BLaER1 (cell line): ENCODE results near the gene PLEKHJ1.

Experiments used
- H3K27ac ChIP-seq: shearing (Covaris generic); formaldehyde crosslinking; 2 replicates; pipeline ENCODE4 v1.8.1; 2022
- H3K27me3 ChIP-seq: shearing (Covaris generic); formaldehyde crosslinking; 2 replicates; pipeline ENCODE4 v1.8.1; 2022
- H3K36me3 ChIP-seq: shearing (Covaris generic); formaldehyde crosslinking; 2 replicates; pipeline ENCODE4 v1.8.1; 2022
- H3K4me1 ChIP-seq: shearing (Covaris generic); formaldehyde crosslinking; 2 replicates; pipeline ENCODE4 v1.8.1; 2022
- H3K4me2 ChIP-seq: shearing (Covaris generic); formaldehyde crosslinking; 2 replicates; pipeline ENCODE4 v1.8.1; 2022
- H3K4me3 ChIP-seq: shearing (Covaris generic); formaldehyde crosslinking; 2 replicates; pipeline ENCODE4 v1.8.1; 2022
- H3K9ac ChIP-seq: shearing (Covaris generic); formaldehyde crosslinking; 2 replicates; pipeline ENCODE4 v1.8.1; 2022
- H3K9me3 ChIP-seq: shearing (Covaris generic); formaldehyde crosslinking; 2 replicates; pipeline ENCODE4 v1.8.1; 2022
- H4K20me1 ChIP-seq: shearing (Covaris generic); formaldehyde crosslinking; 2 replicates; pipeline ENCODE4 v1.8.1; 2022
- Cebpa-rat ChIP-seq: shearing (Covaris generic); IDR thresholded peaks from 2 replicates; pipeline ENCODE4 v1.8.1; 2022

The PLEKHJ1 gene

DNA sequence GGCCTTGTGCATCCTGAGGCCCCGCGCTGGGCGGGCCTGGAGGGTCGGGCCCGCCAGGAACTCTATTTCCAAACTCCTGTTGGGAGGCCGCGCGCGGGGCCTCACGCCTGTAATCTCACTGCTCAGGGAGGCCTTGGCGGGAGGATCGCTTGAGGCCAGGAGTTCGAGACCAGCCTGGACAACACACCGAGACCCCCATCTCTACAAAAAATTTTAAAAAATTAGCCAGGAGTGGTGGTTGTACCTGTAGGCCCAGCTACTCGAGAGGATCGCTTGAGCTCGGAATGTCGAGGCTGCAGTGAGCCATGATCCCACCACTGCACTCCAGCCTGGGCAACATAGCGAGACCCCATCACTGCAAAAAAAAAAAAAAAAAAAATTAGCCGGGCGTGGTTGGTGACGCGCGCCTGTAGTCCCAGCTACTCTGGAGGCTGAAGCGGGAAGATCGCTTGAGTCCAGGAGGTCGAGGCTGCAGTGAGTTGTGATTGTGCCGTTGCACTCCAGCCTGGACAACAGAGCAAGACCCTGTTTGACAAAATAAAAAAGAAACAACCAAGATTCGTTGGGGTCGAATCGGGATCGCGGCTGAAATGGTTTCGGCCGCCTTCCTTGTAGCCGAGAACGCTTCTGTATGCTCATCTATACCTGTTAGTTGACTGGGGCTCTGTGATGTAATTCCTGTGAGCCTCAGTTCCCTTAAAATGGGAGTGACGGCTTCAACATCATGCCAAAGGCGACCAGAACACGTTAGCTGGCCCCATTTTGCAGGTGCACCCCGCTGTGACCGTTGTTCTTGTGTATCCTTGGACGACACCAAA lies 1.1 kb upstream of the PLEKHJ1 start:
- Histone ChIP-seq H3K9ac (peak overlapping the region; percentile 98), H3K4me1 (peaks cover 80% of the 10 kb centered on the region), H3K4me2 (peak overlapping the region; percentile 98), H3K36me3 (peaks cover 43% of the 10 kb centered on the region), H3K4me3 (peak overlapping the region; percentile 97), H3K27ac (peak overlapping the region; percentile 99), H4K20me1 (peaks cover 89% of the 10 kb centered on the region), H3K27me3 (no peaks in the 10 kb centered on the region), H3K9me3 (no peaks in the 10 kb centered on the region)
- TF ChIP-seq Cebpa-rat = no peak

DNA sequence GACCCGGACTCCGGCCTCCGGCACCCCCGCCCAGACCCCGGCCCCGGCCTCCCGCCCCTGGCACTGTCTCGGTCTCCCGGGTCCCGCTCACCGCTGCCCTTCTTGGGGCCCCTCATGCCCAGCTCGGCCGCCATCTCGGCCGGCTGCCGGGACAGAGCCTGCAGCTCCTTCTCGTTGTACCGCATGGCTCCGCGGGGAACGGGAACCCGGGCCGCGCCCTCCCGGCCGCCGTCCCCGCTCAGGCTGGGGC lies 140 bp downstream of the PLEKHJ1 start:
- no peak for TF ChIP-seq Cebpa-rat
- H3K27ac ChIP-seq = peak overlapping the region; percentile 99
- peaks cover 89% of the 10 kb centered on the region for H4K20me1 ChIP-seq

DNA sequence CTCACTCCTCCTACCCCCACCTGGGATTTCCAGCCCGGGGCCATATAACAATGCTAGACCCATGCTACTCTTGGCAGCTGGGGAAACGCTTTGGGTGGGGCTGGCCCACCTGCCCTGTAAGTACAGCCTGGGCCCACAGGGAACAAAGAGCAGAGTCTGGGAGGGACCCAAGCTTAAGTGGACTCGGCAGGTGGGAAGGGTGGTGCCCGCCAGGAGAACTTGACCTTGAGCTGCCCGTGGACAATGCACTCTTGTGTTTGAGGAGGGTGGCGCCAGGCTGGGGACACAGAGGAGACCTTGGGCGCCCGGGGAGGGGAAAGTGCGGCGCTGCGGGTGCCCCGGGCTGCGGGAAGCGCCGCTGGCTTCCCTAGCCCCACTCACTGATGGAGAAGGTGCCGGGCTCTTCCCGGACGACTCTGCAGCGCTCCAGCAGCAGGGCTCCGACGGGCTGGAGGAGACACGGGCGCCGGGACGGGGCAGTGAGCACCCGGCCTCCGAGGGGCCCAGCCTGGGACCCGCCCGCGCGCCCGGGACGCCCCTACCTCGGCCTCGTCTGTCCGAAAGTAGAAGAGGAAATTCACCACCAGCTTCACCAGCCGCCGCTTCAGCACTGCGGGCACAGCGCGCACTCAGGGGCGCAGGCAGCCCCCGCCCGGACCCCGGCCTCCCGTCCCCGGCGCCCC lies 607 bp downstream of the PLEKHJ1 start:
- H3K9ac ChIP-seq = peak overlapping the region; percentile 98
- H3K36me3 ChIP-seq = peaks cover 43% of the 10 kb centered on the region
- H4K20me1 ChIP-seq = peaks cover 89% of the 10 kb centered on the region
- H3K27ac ChIP-seq = peak overlapping the region; percentile 99
- peak overlapping the region; percentile 96 for H3K4me2 ChIP-seq
- no peaks in the 10 kb centered on the region for H3K27me3 ChIP-seq
- H3K4me3 ChIP-seq = peak overlapping the region; percentile 97
- no peak for TF ChIP-seq Cebpa-rat
- H3K9me3 ChIP-seq = no peaks in the 10 kb centered on the region
- H3K4me1 ChIP-seq = peaks cover 80% of the 10 kb centered on the region

More for the DNA sequence above, 140 bp downstream of the PLEKHJ1 start:
- no peaks in the 10 kb centered on the region for H3K9me3 ChIP-seq
- H3K4me3 ChIP-seq = peak overlapping the region; percentile 97
- no peaks in the 10 kb centered on the region for H3K27me3 ChIP-seq
- peak overlapping the region; percentile 98 for H3K9ac ChIP-seq
- H3K4me1 ChIP-seq = peaks cover 80% of the 10 kb centered on the region
- H3K4me2 ChIP-seq = peak overlapping the region; percentile 96
- H3K36me3 ChIP-seq = peaks cover 43% of the 10 kb centered on the region

DNA sequence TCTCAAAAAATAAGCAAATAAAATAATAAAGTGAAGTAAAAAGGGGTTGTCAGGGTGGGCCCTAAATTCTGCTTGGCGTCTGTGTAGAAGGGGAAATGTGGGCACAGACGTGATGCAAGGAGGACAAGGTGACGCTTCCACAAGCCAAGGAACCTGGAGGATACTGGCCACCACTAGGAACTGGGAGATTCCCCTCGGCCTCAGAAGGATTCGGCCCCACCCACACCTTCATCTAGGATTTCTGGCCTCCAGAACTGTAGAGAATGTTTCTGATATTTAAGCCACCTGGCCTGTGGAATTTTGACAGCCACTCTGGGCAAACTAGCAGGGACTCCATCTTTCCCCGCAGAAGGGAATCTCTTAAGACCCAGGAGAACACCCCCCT lies 1.1 kb downstream of the PLEKHJ1 start:
- H3K9ac ChIP-seq = peak overlapping the region; percentile 98
- H4K20me1 ChIP-seq = peaks cover 89% of the 10 kb centered on the region
- peak overlapping the region; percentile 97 for H3K4me3 ChIP-seq
- H3K27ac ChIP-seq = peak overlapping the region; percentile 99
- H3K36me3 ChIP-seq = peaks cover 48% of the 10 kb centered on the region
- no peaks in the 10 kb centered on the region for H3K9me3 ChIP-seq
- H3K27me3 ChIP-seq = no peaks in the 10 kb centered on the region
- peak overlapping the region; percentile 96 for H3K4me2 ChIP-seq
- no peak for TF ChIP-seq Cebpa-rat
- peaks cover 80% of the 10 kb centered on the region for H3K4me1 ChIP-seq

DNA sequence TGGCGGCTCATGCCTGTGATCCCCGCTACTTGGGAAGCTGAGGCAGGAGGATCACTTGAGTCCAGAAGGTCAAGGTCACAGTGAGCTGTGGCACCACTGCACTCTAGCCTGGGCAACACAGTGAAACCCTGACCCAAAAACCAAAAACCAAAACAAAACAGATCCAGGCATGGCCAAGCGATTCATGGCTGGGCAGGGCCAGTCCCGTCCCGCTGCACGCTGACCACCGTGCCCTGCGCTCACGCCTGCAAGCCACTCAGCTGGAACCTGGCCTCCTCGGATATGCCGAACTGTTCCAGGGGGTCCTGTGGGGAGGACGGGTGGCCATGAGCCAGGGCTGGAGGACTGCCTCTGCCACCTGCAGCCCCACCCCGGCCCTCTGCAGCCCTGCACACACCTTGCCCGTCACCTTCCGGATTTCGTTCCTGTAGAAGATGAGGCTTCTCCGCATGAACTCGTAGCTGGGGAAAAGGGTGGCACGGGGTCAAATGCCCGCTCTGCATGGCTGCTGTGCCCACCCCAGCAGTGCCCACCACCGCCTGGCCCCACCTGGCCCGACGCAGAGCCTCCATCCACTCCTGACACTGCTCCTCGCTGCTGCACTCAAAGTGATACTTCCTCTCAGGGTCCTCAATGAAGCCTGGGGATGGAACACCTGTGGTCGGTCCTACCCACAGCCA lies 2.4 kb downstream of the PLEKHJ1 start:
- H4K20me1 ChIP-seq = peaks cover 89% of the 10 kb centered on the region
- H3K27ac ChIP-seq = peak overlapping the region; percentile 99
- H3K9ac ChIP-seq = peak overlapping the region; percentile 98; the same call in 1 of the 2 replicates
- H3K4me1 ChIP-seq = peaks cover 81% of the 10 kb centered on the region
- H3K9me3 ChIP-seq = no peaks in the 10 kb centered on the region
- H3K4me3 ChIP-seq = 0 out of 2 replicates have a peak overlapping the region, but pooled peaks have one; percentile 2
- no peaks in the 10 kb centered on the region for H3K27me3 ChIP-seq
- peaks cover 61% of the 10 kb centered on the region for H3K36me3 ChIP-seq
- peak overlapping the region; percentile 96 for H3K4me2 ChIP-seq
- no peak for TF ChIP-seq Cebpa-rat

DNA sequence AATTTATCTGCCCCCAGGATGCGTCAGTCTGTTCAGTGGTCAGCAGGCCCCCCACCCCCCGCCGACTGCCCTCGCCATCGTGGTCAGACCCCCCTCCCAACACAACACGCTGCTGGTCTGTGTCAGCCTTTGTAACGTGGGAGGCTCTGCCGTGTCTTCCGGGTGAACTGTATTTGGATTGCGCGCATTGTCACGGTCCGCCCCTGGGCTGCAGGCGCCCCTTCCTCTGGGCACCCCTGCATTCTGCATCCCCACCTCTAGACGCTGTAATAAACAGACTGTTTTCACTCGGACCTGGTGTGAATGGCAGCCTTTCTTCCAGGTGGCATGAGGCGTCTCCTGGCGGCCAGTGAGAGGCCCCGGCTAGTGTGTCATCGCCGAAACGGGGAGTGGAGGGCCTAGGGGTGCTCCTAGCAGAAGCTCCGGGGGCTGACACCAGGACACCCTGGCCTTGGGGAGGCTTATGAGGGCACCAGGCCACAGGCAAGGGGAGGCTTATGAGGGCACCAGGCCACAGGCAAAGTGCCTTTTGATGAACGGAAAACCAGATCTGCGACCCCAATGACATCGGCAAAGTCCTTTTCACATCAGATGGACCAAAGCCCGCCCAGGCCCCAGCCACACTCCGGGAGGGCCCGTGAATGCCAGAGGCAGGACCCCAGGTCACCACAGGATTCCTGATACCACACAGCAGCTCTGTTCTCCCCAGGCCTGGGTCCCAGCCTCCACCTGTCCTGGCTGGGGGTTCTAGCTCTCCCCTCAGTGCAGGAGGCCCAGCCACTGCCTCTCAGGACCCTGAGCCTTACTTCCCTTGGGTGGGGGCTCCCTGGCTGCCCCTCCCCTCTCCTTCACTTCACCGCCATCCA lies 3.6 kb downstream of the PLEKHJ1 start:
- H3K4me1 ChIP-seq = peaks cover 81% of the 10 kb centered on the region

DNA sequence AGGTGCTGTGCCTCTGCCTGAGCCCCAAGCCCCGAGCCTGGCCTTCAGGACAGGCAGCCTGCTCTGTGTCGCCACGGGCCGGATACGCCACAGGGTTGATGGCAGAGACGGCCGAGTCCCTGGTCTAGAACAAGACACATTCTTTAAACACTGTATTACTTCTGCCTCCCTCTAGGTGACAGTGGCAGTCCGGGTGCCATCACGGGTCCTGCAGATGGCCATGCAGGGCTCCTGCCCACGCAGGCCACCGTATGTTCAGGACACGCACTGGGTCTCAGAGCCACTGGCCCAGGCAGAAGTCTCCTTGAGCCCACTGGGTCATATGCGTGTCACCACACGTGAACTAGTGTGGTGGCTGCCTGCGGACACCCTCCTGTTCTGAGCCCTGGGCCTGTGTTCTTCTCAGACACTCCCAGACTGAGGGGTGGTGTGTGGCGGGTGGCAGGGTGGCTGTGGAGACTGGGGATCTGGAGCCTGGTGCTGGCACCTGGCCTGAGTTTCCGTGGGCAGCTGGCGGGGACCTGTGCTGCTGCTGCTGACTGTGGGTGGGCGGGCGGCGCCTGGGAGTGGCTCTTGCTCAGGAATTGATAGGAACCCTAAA lies 4.4 kb downstream of the PLEKHJ1 start:
- H4K20me1 ChIP-seq = peaks cover 85% of the 10 kb centered on the region
- TF ChIP-seq Cebpa-rat = no peak
- peak overlapping the region; percentile 55 for H3K9ac ChIP-seq
- H3K36me3 ChIP-seq = peaks cover 74% of the 10 kb centered on the region
- H3K27ac ChIP-seq = peak overlapping the region; percentile 73
- H3K9me3 ChIP-seq = no peaks in the 10 kb centered on the region
- H3K27me3 ChIP-seq = no peaks in the 10 kb centered on the region
- no peak overlapping the region for H3K4me3 ChIP-seq
- peak overlapping the region; percentile 76 for H3K4me2 ChIP-seq
- H3K4me1 ChIP-seq = peaks cover 85% of the 10 kb centered on the region

More for the DNA sequence above, 3.6 kb downstream of the PLEKHJ1 start:
- peaks cover 86% of the 10 kb centered on the region for H4K20me1 ChIP-seq
- TF ChIP-seq Cebpa-rat = no peak
- peak overlapping the region; percentile 50 for H3K9ac ChIP-seq
- peak overlapping the region; percentile 73 for H3K27ac ChIP-seq
- no peaks in the 10 kb centered on the region for H3K9me3 ChIP-seq
- H3K4me2 ChIP-seq = peak overlapping the region; percentile 96; the same call in 1 of the 2 replicates
- H3K27me3 ChIP-seq = no peaks in the 10 kb centered on the region
- H3K36me3 ChIP-seq = peaks cover 69% of the 10 kb centered on the region
- no peak overlapping the region for H3K4me3 ChIP-seq

DNA sequence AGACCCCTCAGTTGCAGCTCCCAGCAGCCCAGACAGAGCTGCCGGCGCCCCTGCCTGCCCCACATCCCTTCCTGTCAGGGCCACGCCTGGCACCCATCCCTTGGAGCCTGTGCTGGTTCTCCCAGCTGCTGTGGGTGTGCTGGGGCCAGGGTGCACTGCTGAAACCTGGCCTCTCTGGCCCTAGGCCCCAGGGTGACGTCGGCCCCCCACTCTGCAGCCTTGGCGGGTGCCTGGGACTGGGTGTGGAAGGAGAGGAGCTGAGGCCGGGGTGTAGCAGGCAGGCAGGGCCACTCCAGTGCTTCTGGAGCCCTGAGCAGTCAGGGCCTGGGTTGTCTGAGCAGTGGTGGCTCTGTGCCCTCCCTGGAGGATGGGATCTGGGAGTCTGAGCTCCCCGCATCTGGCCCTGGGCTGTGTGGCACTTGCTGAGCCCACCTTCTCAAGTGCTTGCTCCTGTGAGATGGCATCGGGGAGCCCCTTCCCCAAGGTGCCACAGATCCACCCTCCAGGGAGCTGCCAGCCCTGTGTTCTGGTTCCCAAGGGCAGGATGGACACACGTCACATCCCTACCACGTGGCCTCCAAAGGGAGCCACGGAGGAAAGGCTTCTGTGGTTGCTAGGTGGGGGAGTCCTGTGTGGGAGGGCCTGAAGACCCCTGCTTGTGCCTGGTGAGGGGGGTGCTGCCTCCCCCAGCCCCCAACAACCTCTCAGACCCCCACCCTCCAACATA lies 5.2 kb downstream of the PLEKHJ1 start:
- Histone ChIP-seq H3K4me2 (peak overlapping the region; percentile 76), H3K9me3 (no peaks in the 10 kb centered on the region), H3K27ac (peak overlapping the region; percentile 73), H3K4me3 (no peak overlapping the region), H3K4me1 (peaks cover 92% of the 10 kb centered on the region), H4K20me1 (peaks cover 92% of the 10 kb centered on the region), H3K36me3 (peaks cover 82% of the 10 kb centered on the region), H3K9ac (peak overlapping the region; percentile 55), H3K27me3 (no peaks in the 10 kb centered on the region)
- no peak for TF ChIP-seq Cebpa-rat
